OCI-LY7 (cell line): Measurements from ENCODE around the gene TGFBRAP1. TPM values are rescaled to one million over a fixed set of nuclear protein-coding genes. Genes with fewer than 3 reads are reported as not detected.

Experiments used
- BruUV-seq: library from RNA; stranded (reverse); fragments of 400-500 nt; replicated peaks from 2 replicates; lab custom pipeline; 2021; lab: Mats Ljungman, UMichigan
- CTCF ChIA-PET: fragments of 300-600 bp; sonication (Branson Sonifier 250); formaldehyde crosslinking; loops from one replicate; lab custom pipeline; 2022; ENCODE audit warnings: antibody characterized with exemption; ENCODE audit not compliant: unreplicated experiment; lab: Charles Lee
- POLR2A ChIA-PET: fragments of 300-600 bp; sonication (Branson Sonifier 250); formaldehyde crosslinking; loops from one replicate; lab custom pipeline; 2022; ENCODE audit warnings: antibody characterized with exemption; lab: Charles Lee
- DNase-seq: peaks from one replicate; pipeline ENCODE4 v3.0.0-alpha.2; 2015; ENCODE audit warnings: low spot score
- H2AFZ ChIP-seq: fragments of 200-600 bp; sonication (generic), shearing (Covaris generic); 2 replicates; pipeline ENCODE4 v1.6.1; 2014; ENCODE audit warnings: mild to moderate bottlenecking, antibody characterized with exemption, low read length, moderate library complexity
- H3K27ac ChIP-seq: fragments of 200-600 bp; sonication (generic); 2 replicates; pipeline ENCODE4 v1.5.1; 2014; ENCODE audit warnings: mixed run types, low read depth, mild to moderate bottlenecking, moderate library complexity, low read length, inconsistent platforms; ENCODE audit not compliant: poor library complexity, severe bottlenecking
- H3K36me3 ChIP-seq: fragments of 200-600 bp; sonication (generic); 2 replicates; pipeline ENCODE4 v1.6.1; 2014; ENCODE audit warnings: mild to moderate bottlenecking, antibody characterized with exemption, low read length, moderate library complexity, mixed read lengths; ENCODE audit not compliant: insufficient read depth
- H3K4me1 ChIP-seq: fragments of 200-600 bp; sonication (generic); 2 replicates; pipeline ENCODE4 v1.5.1; 2014; ENCODE audit warnings: mild to moderate bottlenecking, low read length; ENCODE audit not compliant: insufficient read depth, poor library complexity, severe bottlenecking
- H3K4me2 ChIP-seq: fragments of 200-600 bp; sonication (generic); 2 replicates; pipeline ENCODE4 v1.6.1; 2014; ENCODE audit warnings: mild to moderate bottlenecking, low read length
- H3K4me3 ChIP-seq: fragments of 200-600 bp; sonication (generic); 2 replicates; pipeline ENCODE4 v1.5.1; 2014; ENCODE audit warnings: mild to moderate bottlenecking, low read depth, low read length; ENCODE audit not compliant: poor library complexity, severe bottlenecking
- H3K79me2 ChIP-seq: fragments of 200-600 bp; sonication (generic); 2 replicates; pipeline ENCODE4 v1.6.1; 2016; ENCODE audit warnings: low read depth, mild to moderate bottlenecking, low read length, moderate library complexity, mixed read lengths; ENCODE audit not compliant: insufficient read depth
- H3K9me2 ChIP-seq: fragments of 200-600 bp; sonication (generic); 2 replicates; pipeline ENCODE4 v1.6.1; 2016; ENCODE audit warnings: mild to moderate bottlenecking, low read length, mixed read lengths; ENCODE audit not compliant: insufficient read depth
- H3K9me3 ChIP-seq: fragments of 200-600 bp; sonication (generic); 2 replicates; pipeline ENCODE4 v1.6.1; 2014; ENCODE audit warnings: mild to moderate bottlenecking, mixed run types, low read length, mixed read lengths
- H4K20me1 ChIP-seq: fragments of 200-600 bp; sonication (generic); 2 replicates; pipeline ENCODE4 v1.6.1; 2014; ENCODE audit warnings: mild to moderate bottlenecking, antibody characterized with exemption, low read length, moderate library complexity, mixed read lengths; ENCODE audit not compliant: insufficient read depth
- EZH2phosphoT487 ChIP-seq: fragments of 200-600 bp; sonication (generic); IDR thresholded peaks from 2 replicates; pipeline ENCODE4 v1.6.1; 2018; ENCODE audit warnings: low read depth, borderline replicate concordance, mild to moderate bottlenecking, mixed run types, antibody characterized with exemption, low read length, moderate library complexity, mixed read lengths
- intact Hi-C: fragments of 100-400 bp; cut with micrococcal nuclease; formaldehyde crosslinking; loops from one replicate; pipeline ENCODE4 v1.10.0; 2022; ENCODE audit not compliant: unreplicated experiment
- total RNA-seq, 2 experiments: library from RNA; depleted of rRNA in 1 of 2; stranded (reverse); fragments of >200 nt in 1 of 2; shearing (Covaris generic) in 1 of 2; gene quantifications; 2 replicates each; pipeline ENCODE4 v1.2.3, GENCODE V29; 2014 to 2022
- TF ChIP-seq, protein P1 (sequence below): fragments of 200-600 bp; sonication (generic); conservative IDR thresholded peaks from 2 replicates; pipeline ENCODE4 v1.5.1; 2014; ENCODE audit warnings: mild to moderate bottlenecking, antibody characterized with exemption, low read length, moderate library complexity, mixed read lengths

The TGFBRAP1 gene
- total RNA-seq, 2 experiments from 2014 or later: 20.5 to 24.6 TPM

DNA sequence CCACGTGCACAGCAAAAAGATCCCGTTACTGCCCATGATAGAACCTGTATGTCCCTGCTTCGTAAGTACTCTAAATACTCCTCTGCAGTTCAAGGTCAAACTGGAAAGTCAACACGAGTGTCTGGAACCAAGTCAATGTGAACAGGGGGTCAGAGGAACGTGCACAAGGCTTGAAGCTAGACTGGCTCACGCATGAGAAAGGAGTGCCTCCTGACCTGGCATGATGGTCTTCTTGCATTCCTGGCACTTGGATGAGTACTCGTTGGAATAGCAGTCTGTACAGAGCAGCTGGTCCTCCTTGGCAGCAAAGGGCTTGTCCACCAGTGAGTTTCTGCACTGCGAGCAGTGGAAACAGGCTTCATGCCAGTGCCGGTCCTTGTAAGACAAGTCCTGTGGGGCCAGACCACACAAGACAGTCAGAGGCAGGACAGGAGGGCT lies 43.8 kb upstream of the TGFBRAP1 start:
- no peaks in the 10 kb centered on the region for H4K20me1 ChIP-seq
- H3K79me2 ChIP-seq: no peaks in the 10 kb centered on the region
- H2AFZ ChIP-seq: no peak overlapping the region
- no peaks in the 10 kb centered on the region for H3K9me2 ChIP-seq
- POLR2A ChIA-PET: no interaction called here
- no peak overlapping the region for H3K27ac ChIP-seq
- H3K4me2 ChIP-seq: no peak overlapping the region
- no peak overlapping the region for H3K4me3 ChIP-seq
- no peak for TF ChIP-seq EZH2phosphoT487
- TF ChIP-seq, protein P1, sequence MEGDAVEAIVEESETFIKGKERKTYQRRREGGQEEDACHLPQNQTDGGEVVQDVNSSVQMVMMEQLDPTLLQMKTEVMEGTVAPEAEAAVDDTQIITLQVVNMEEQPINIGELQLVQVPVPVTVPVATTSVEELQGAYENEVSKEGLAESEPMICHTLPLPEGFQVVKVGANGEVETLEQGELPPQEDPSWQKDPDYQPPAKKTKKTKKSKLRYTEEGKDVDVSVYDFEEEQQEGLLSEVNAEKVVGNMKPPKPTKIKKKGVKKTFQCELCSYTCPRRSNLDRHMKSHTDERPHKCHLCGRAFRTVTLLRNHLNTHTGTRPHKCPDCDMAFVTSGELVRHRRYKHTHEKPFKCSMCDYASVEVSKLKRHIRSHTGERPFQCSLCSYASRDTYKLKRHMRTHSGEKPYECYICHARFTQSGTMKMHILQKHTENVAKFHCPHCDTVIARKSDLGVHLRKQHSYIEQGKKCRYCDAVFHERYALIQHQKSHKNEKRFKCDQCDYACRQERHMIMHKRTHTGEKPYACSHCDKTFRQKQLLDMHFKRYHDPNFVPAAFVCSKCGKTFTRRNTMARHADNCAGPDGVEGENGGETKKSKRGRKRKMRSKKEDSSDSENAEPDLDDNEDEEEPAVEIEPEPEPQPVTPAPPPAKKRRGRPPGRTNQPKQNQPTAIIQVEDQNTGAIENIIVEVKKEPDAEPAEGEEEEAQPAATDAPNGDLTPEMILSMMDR: no peak
- H3K4me1 ChIP-seq: no peaks in the 10 kb centered on the region
- CTCF ChIA-PET: no interaction called here
- H3K36me3 ChIP-seq: no peaks in the 10 kb centered on the region
- no peak for DNase-seq
- intact Hi-C loops: no loop called here
- no TSS peak for BruUV-seq
- no peaks in the 10 kb centered on the region for H3K9me3 ChIP-seq

DNA sequence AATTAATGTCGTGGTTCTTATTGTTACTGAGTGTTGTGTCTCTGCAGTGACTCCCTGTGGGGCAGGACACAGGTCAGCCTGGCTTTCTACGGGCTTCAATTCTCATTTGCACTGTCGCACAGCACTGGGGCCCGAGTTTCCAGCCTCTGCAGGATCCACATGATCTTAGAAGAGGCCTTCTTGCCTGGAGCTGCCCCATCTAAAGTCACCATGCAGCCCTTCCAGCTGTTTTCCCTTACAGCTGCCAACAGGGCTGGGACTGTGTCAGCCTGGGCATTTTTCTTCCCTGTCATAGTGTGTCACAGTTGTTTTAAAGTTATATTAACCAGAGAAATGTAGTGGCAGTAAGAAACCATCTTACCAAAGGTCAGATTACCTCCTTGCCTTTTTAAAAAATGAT lies 42.3 kb upstream of the TGFBRAP1 start:
- H3K27ac ChIP-seq: no peak overlapping the region
- H3K79me2 ChIP-seq: no peaks in the 10 kb centered on the region
- no peak overlapping the region for H3K4me3 ChIP-seq
- H3K9me2 ChIP-seq: no peaks in the 10 kb centered on the region
- DNase-seq: no peak
- no peak overlapping the region for H3K4me2 ChIP-seq
- intact Hi-C loops: no loop called here
- BruUV-seq: no TSS peak
- TF ChIP-seq, protein P1: no peak
- no peak for TF ChIP-seq EZH2phosphoT487
- no peaks in the 10 kb centered on the region for H4K20me1 ChIP-seq
- H2AFZ ChIP-seq: no peak overlapping the region
- no peaks in the 10 kb centered on the region for H3K36me3 ChIP-seq
- CTCF ChIA-PET: interaction anchor here (0.6 kb wide), 1 partner anchor 150 kb away, joined by 3 read pairs; no protein-coding TSS in a partner anchor
- POLR2A ChIA-PET: no interaction called here
- no peaks in the 10 kb centered on the region for H3K9me3 ChIP-seq
- H3K4me1 ChIP-seq: no peaks in the 10 kb centered on the region

DNA sequence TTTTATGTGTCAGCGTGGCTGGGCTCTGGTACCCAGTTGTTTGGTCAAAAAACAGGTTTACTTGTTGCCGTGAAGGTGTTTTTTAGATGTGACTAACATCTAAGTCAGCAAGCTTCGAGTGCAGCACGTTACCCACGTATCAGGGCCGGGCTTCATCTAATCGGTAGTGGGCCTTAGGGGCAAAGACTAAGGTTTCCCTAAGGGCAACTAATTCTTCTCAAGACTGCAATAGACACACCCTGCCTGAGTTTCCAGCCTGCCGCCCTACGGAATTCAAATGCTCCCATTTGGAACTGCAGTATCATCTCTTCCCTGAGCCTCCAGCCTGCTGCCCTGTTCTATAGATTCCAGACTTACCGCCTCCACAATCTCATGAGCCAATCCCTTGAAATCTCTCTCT lies 41.6 kb upstream of the TGFBRAP1 start:
- Histone ChIP-seq H3K9me3 (no peaks in the 10 kb centered on the region), H2AFZ (no peak overlapping the region), H3K79me2 (no peaks in the 10 kb centered on the region), H3K36me3 (no peaks in the 10 kb centered on the region), H3K4me1 (no peaks in the 10 kb centered on the region), H3K27ac (no peak overlapping the region), H4K20me1 (no peaks in the 10 kb centered on the region), H3K4me2 (no peak overlapping the region), H3K9me2 (no peaks in the 10 kb centered on the region), H3K4me3 (no peak overlapping the region)
- POLR2A ChIA-PET: no interaction called here
- intact Hi-C loops: no loop called here
- BruUV-seq: no TSS peak
- TF ChIP-seq, protein P1: no peak
- TF ChIP-seq EZH2phosphoT487: no peak
- DNase-seq: no peak
- CTCF ChIA-PET: interaction anchor here (0.6 kb wide), 1 partner anchor 151 kb away, joined by 3 read pairs; no protein-coding TSS in a partner anchor
